SH-SY5Y (cell line): ENCODE measurements around the gene PRM2.

Experiments used
- GATA2 ChIP-seq: IDR thresholded peaks from 2 replicates; pipeline ENCODE4 v1.6.1; 2011; ENCODE audit warnings: mild to moderate bottlenecking, low read depth, low read length
- GATA3 ChIP-seq: IDR thresholded peaks from 2 replicates; pipeline ENCODE4 v1.6.1; 2011; ENCODE audit warnings: low read depth, mild to moderate bottlenecking, low read length, moderate library complexity

GRCh38 chr16:11320170-11320569, 43.9 kb upstream of the PRM2 start:
- TF ChIP-seq GATA2 (no peak), GATA3 (no peak)
